GM18867 (cell line): ENCODE results near the gene FAM20C.

ENCODE experiments used
- ATAC-seq: cut with Tn5 transposase; IDR thresholded peaks from one replicate; pipeline ENCODE4 v1.9.1; 2021; ENCODE audit warnings: mild to moderate bottlenecking, moderate library complexity; ENCODE audit not compliant: unreplicated experiment

Gene FAM20C

GRCh38 chr7:191981-192649, at the start of gene FAM20C:
Gene FAM20C, plus strand, starts transcription at chr7:192571. Its CDS starts 629 bp downstream, at chr7:193200.
- no peak for ATAC-seq

- ATAC-seq = no peak
Observed at GRCh38 chr7:143145-143751, 49.1 kb upstream of the FAM20C start.

GRCh38 chr7:143811-144453, 48.4 kb upstream of the FAM20C start:
- ATAC-seq = no peak

GRCh38 chr7:144454-144826, 47.9 kb upstream of the FAM20C start:
- ATAC-seq = no peak

- ATAC-seq = no peak
Observed at GRCh38 chr7:145863-146262, 46.5 kb upstream of the FAM20C start.

GRCh38 chr7:148543-148931, 43.8 kb upstream of the FAM20C start:
- no peak for ATAC-seq

- peak; percentile 93 for ATAC-seq
Observed at GRCh38 chr7:148932-149790, 43.2 kb upstream of the FAM20C start.

GRCh38 chr7:149791-150636, 42.4 kb upstream of the FAM20C start:
- peak; percentile 14 for ATAC-seq

GRCh38 chr7:150811-151221, 41.6 kb upstream of the FAM20C start:
- ATAC-seq = no peak

GRCh38 chr7:151346-152050, 40.9 kb upstream of the FAM20C start:
- ATAC-seq = no peak

- no peak for ATAC-seq
Observed at GRCh38 chr7:152702-153391, 39.5 kb upstream of the FAM20C start.

- ATAC-seq = no peak
Observed at GRCh38 chr7:153604-154003, 38.8 kb upstream of the FAM20C start.

- no peak for ATAC-seq
Observed at GRCh38 chr7:154096-154799, 38.1 kb upstream of the FAM20C start.

- ATAC-seq = no peak
Observed at GRCh38 chr7:155469-155900, 36.9 kb upstream of the FAM20C start.

- ATAC-seq = no peak
Observed at GRCh38 chr7:156111-157007, 36.0 kb upstream of the FAM20C start.

- ATAC-seq = no peak
Observed at GRCh38 chr7:157008-157310, 35.4 kb upstream of the FAM20C start.

GRCh38 chr7:157771-158625, 34.4 kb upstream of the FAM20C start:
- ATAC-seq = no peak
